HepG2 (cell line): ENCODE data around the gene STPG4. TPM values are rescaled to one million over a fixed set of nuclear protein-coding genes. Genes with fewer than 3 reads are reported as not detected.

Source experiments
- CREB1 ChIP-seq, 2 experiments: fragments of 450-650 bp in 1 of 2; IDR thresholded peaks; 2 replicates each; pipeline ENCODE4 v1.6.1; 2016 to 2017; ENCODE audit warnings: control low read depth in 1 of 2, mild to moderate bottlenecking in 1 of 2, missing compliant biosample characterization in 1 of 2, missing genetic modification characterization in 1 of 2
- KDM6A ChIP-seq: IDR thresholded peaks from 2 replicates; pipeline ENCODE4 v1.6.1; 2016; ENCODE audit warnings: low read depth
- NBN ChIP-seq: fragments of 450-650 bp; conservative IDR thresholded peaks from 2 replicates; pipeline ENCODE4 v1.6.1; 2017
- NR1H2 ChIP-seq: sonication (generic); formaldehyde crosslinking; IDR thresholded peaks from 2 replicates; pipeline ENCODE4 v1.8.1; 2022; ENCODE audit warnings: low read depth, missing genetic modification reagents, borderline replicate concordance
- NRL ChIP-seq: sonication (generic); formaldehyde crosslinking; IDR thresholded peaks from 2 replicates; pipeline ENCODE4 v1.5.0; 2020; ENCODE audit warnings: missing genetic modification reagents, mild to moderate bottlenecking, moderate library complexity, borderline replicate concordance
- PHB2 ChIP-seq: fragments of 450-650 bp; IDR thresholded peaks from 2 replicates; pipeline ENCODE4 v1.6.1; 2018; ENCODE audit not compliant: partially characterized antibody
- SNAI1 ChIP-seq: sonication (generic); formaldehyde crosslinking; IDR thresholded peaks from 2 replicates; pipeline ENCODE4 v1.5.0; 2020; ENCODE audit warnings: mild to moderate bottlenecking, missing genetic modification reagents, borderline replicate concordance
- SRSF9 ChIP-seq: fragments of 200-400 bp; formaldehyde crosslinking; IDR thresholded peaks from 2 replicates; pipeline ENCODE4 v1.6.1; 2018; ENCODE audit warnings: borderline replicate concordance, mild to moderate bottlenecking, low read depth, low read length; ENCODE audit not compliant: insufficient read depth, poor library complexity, severe bottlenecking
- ZNF790 ChIP-seq: sonication (generic); formaldehyde crosslinking; IDR thresholded peaks from 2 replicates; pipeline ENCODE4 v1.8.0; 2022; ENCODE audit warnings: missing genetic modification reagents, mild to moderate bottlenecking, borderline replicate concordance
- polyA plus RNA-seq, 8 experiments: library from polyadenylated mRNA; depleted of rRNA in 3 of 8; stranded (reverse) in 7 of 8; unstranded in 1 of 8; fragments of >200 nt; fragmentation: Illumina TruSeq in 4 of 8; extraction: Trizol in 4 of 8; gene quantifications; 2 replicates each; pipeline versions ENCODE4 v1.2.1 to v1.2.3, GENCODE V29; 2011 to 2016; ENCODE audit warnings: low read depth in 4 of 8, missing spikeins in 1 of 8, mixed read lengths in 1 of 8; ENCODE audit not compliant: insufficient read depth in 1 of 8
- total RNA-seq, 5 experiments: library from RNA; depleted of rRNA; stranded (reverse); fragments of >200 nt; fragmentation: Illumina TruSeq; extraction: Trizol; gene quantifications; 2 replicates each; pipeline ENCODE4 v1.2.3, GENCODE V29; 2016; ENCODE audit warnings: low read depth in 1 of 5
- TF ChIP-seq, protein P1 (sequence below): IDR thresholded peaks from 2 replicates; pipeline ENCODE4 v1.6.1; 2016; ENCODE audit warnings: low read depth, control low read depth
- TF ChIP-seq, protein P2 (sequence below): sonication (generic); formaldehyde crosslinking; IDR thresholded peaks from 2 replicates; pipeline ENCODE4 v1.4.0; 2020; ENCODE audit warnings: mild to moderate bottlenecking, missing genetic modification reagents
- TF ChIP-seq, protein P3 (sequence below): IDR thresholded peaks from 2 replicates; pipeline ENCODE4 v1.6.1; 2012; ENCODE audit warnings: low read depth, low read length, improper control_type of control experiment
- TF ChIP-seq, protein P4 (sequence below): sonication (generic); formaldehyde crosslinking; IDR thresholded peaks from 2 replicates; pipeline ENCODE4 v1.5.0; 2020; ENCODE audit warnings: mild to moderate bottlenecking, missing genetic modification reagents

STPG4 gene
- total and polyA plus RNA-seq, 2 of the 13 experiments (the other 11 are each of a cell fraction or from before 2014, with no cell fraction given), result 0.11 to 0.15 TPM

DNA sequence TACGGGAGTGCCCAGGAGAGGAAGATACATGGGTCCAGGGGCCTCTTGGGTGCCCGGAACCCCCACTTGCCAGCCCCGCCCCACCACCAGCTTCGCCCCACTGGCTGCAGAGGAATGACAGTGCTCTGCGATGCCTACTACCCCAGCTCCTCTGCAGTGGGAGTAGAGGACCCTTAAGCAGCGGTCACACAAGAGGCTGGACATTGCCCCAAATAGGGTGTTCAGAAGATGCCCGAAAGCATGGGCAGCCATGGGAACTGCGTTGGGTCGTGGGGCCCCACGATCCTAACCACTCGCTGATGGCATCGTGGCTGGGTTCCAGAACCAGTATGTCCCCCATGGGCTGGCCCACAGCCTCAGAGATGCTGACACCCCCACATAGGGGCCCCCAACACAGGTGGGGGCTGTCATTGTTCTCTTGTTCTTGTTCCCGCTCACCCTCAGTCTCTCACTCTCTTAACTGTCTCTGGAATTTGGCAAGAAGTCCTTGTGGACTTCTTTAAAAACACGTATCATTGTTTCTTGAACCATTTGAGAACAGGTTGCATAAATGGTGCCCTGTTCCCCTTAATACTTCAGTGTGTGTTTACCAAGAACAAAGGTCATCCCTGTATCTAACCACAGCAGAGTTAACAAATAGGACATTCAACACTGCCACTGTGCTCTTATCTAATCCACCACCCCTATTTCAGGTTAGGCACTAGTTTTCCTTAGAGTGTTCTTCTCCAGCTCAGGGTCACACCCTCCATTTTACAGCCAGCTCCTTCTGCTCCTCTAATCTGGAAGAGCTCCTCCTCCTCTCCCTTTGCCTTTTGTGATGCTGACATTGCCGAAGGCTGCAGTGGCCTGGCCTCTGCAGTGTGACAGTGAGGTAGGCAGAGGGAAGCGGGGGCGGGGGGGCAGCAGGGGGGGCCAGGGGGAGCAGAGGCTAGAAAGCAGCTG lies 76.3 kb downstream of the STPG4 start (continued):
- TF ChIP-seq, protein P1, sequence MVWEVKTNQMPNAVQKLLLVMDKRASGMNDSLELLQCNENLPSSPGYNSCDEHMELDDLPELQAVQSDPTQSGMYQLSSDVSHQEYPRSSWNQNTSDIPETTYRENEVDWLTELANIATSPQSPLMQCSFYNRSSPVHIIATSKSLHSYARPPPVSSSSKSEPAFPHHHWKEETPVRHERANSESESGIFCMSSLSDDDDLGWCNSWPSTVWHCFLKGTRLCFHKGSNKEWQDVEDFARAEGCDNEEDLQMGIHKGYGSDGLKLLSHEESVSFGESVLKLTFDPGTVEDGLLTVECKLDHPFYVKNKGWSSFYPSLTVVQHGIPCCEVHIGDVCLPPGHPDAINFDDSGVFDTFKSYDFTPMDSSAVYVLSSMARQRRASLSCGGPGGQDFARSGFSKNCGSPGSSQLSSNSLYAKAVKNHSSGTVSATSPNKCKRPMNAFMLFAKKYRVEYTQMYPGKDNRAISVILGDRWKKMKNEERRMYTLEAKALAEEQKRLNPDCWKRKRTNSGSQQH (CRISPR knock-in tag), result 0 out of 2 replicates have a peak, but pooled peaks have one; percentile 42
- TF ChIP-seq SRSF9 (no peak), CREB1 (IDR thresholded peaks at IDR 0.05) (no peak), CREB1 (CRISPR knock-in tag; IDR thresholded peaks at IDR 0.05) (peak; percentile 70; the same call in 1 of the 2 replicates), SNAI1 (CRISPR knock-in tag) (no peak), PHB2 (no peak), NR1H2 (CRISPR knock-in tag) (no peak), ZNF790 (CRISPR knock-in tag) (no peak), KDM6A (peak; percentile 98), NRL (0 out of 2 replicates have a peak, but pooled peaks have one; percentile 41), NBN (no peak)
- TF ChIP-seq, protein P2, sequence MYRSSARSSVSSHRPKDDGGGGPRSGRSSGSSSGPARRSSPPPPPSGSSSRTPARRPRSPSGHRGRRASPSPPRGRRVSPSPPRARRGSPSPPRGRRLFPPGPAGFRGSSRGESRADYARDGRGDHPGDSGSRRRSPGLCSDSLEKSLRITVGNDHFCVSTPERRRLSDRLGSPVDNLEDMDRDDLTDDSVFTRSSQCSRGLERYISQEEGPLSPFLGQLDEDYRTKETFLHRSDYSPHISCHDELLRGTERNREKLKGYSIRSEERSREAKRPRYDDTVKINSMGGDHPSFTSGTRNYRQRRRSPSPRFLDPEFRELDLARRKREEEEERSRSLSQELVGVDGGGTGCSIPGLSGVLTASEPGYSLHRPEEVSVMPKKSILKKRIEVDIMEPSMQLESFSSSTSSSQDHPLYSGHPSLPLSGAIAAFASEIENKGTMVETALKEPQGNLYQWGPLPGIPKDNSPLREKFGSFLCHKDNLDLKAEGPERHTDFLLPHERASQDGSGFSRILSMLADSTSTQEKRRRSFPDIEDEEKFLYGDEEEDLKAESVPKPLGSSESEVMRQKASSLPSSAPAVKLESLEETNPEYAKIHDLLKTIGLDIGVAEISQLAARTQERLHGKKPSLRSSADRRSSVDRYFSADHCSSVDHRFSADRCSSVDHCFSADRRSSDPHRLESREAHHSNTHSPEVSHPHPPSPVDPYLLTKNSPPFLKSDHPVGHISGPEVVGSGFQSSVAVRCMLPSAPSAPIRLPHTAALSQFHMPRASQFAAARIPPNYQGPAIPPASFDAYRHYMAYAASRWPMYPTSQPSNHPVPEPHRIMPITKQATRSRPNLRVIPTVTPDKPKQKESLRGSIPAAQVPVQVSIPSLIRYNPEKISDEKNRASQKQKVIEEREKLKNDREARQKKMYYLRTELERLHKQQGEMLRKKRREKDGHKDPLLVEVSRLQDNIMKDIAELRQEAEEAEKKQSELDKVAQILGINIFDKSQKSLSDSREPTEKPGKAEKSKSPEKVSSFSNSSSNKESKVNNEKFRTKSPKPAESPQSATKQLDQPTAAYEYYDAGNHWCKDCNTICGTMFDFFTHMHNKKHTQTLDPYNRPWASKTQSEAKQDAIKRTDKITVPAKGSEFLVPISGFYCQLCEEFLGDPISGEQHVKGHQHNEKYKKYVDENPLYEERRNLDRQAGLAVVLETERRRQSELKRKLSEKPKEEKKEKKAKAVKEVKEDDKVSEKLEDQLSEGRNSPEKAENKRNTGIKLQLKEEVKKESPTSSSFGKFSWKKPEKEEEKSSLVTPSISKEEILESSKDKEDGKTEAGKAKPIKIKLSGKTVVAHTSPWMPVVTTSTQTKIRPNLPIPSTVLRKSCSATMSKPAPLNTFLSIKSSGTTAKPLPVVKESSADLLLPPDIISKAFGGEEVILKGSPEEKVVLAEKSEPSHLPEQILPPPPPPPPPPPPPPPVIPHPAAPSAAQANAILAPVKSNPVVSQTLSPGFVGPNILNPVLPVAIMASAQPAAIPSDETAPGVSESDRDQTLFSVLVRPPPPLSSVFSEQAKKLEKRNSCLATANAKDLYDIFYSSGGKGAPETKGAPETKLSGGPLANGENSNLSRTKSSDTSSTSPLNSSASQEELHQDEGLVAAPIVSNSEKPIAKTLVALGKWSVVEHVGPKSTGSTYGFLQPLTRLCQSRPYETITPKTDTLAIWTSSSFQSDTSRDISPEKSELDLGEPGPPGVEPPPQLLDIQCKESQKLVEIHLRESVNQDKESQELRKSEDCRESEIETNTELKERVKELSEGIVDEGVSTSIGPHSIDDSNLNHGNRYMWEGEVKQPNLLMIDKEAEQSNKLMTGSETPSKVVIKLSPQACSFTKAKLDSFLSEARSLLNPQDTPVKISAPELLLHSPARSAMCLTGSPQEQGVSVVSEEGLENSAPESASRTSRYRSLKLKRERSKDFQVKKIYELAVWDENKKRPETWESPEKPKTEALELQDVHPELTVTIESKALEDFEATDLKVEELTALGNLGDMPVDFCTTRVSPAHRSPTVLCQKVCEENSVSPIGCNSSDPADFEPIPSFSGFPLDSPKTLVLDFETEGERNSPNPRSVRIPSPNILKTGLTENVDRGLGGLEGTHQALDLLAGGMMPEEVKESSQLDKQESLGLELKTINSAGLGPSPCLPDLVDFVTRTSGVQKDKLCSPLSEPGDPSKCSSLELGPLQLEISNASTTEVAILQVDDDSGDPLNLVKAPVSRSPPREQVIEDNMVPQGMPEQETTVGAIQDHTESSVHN (CRISPR knock-in tag), result peak; percentile 74; the same call in 1 of the 2 replicates
- TF ChIP-seq, protein P3, sequence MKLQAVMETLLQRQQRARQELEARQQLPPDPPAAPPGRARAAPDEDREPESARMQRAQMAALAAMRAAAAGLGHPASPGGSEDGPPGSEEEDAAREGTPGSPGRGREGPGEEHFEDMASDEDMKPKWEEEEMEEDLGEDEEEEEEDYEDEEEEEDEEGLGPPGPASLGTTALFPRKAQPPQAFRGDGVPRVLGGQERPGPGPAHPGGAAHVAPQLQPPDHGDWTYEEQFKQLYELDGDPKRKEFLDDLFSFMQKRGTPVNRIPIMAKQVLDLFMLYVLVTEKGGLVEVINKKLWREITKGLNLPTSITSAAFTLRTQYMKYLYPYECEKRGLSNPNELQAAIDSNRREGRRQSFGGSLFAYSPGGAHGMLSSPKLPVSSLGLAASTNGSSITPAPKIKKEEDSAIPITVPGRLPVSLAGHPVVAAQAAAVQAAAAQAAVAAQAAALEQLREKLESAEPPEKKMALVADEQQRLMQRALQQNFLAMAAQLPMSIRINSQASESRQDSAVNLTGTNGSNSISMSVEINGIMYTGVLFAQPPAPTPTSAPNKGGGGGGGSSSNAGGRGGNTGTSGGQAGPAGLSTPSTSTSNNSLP, result peak; percentile 94
- TF ChIP-seq, protein P4, sequence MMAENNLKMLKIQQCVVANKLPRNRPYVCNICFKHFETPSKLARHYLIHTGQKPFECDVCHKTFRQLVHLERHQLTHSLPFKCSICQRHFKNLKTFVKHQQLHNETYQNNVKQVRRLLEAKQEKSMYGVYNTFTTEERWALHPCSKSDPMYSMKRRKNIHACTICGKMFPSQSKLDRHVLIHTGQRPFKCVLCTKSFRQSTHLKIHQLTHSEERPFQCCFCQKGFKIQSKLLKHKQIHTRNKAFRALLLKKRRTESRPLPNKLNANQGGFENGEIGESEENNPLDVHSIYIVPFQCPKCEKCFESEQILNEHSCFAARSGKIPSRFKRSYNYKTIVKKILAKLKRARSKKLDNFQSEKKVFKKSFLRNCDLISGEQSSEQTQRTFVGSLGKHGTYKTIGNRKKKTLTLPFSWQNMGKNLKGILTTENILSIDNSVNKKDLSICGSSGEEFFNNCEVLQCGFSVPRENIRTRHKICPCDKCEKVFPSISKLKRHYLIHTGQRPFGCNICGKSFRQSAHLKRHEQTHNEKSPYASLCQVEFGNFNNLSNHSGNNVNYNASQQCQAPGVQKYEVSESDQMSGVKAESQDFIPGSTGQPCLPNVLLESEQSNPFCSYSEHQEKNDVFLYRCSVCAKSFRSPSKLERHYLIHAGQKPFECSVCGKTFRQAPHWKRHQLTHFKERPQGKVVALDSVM (CRISPR knock-in tag), result no peak
